ENCODE results near the gene ANKRD53. TPM values are rescaled to one million over a fixed set of nuclear protein-coding genes. Genes with fewer than 3 reads are reported as not detected.

The ANKRD53 gene
- polyA plus RNA-seq, 1 of the 3 experiments (the other 2 are of a cell fraction): 0.58 TPM

GRCh38 chr2:71004857-71005256, 26.4 kb downstream of the ANKRD53 start:
- CTCF ChIA-PET: interaction anchor here (2.1 kb wide), 1 partner anchor 20 kb away, joined by 4 read pairs; no protein-coding TSS in a partner anchor
- no peak overlapping the region for H3K4me3 ChIP-seq (ENCODE audit: low read depth in 2 of 2, low read length in 1 of 2)
- H3K9ac ChIP-seq: no peak overlapping the region
- DNase-seq: no peak
- H3K4me1 ChIP-seq (ENCODE audit: control insufficient read depth in 1 of 2, insufficient read depth in 2 of 2, low read depth in 1 of 2, low read length in 1 of 2): peaks cover 0 to 3% of the 10 kb centered on the region in 2 experiments; a peak in 1 of 4 replicates
- no peaks in the 10 kb centered on the region for H3F3A ChIP-seq (replicated peaks; ENCODE audit: insufficient read depth)
- H3K36me3 ChIP-seq (replicated peaks in 1 of 2; ENCODE audit: control insufficient read depth in 1 of 2, insufficient read depth in 2 of 2, low read length in 1 of 2): no peaks in the 10 kb centered on the region
- WGBS (ENCODE audit: low lambda C conversion rate): 68% methylated on average over 6 of the region's 6 CpGs
- H3K9me3 ChIP-seq: no peaks in the 10 kb centered on the region
- no peaks in the 10 kb centered on the region for H3K9me2 ChIP-seq
- no peaks in the 10 kb centered on the region for H3K79me2 ChIP-seq (ENCODE audit: insufficient read depth)
- H4K20me1 ChIP-seq (ENCODE audit: insufficient read depth): no peaks in the 10 kb centered on the region
- H3K27ac ChIP-seq (ENCODE audit: low read depth in 2 of 2, low read length in 1 of 2): no peak overlapping the region
- H3K27me3 ChIP-seq (ENCODE audit: insufficient read depth): no peaks in the 10 kb centered on the region; the same call in 1 of the 2 replicates
- H3K4me2 ChIP-seq: no peak overlapping the region
- no peak for TF ChIP-seq RXRA (IDR thresholded peaks at IDR 0.05; ENCODE audit: borderline replicate concordance, low read depth)
- TF ChIP-seq, protein P1, sequence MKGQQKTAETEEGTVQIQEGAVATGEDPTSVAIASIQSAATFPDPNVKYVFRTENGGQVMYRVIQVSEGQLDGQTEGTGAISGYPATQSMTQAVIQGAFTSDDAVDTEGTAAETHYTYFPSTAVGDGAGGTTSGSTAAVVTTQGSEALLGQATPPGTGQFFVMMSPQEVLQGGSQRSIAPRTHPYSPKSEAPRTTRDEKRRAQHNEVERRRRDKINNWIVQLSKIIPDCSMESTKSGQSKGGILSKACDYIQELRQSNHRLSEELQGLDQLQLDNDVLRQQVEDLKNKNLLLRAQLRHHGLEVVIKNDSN (IDR thresholded peaks at IDR 0.05; ENCODE audit: borderline replicate concordance, low read depth): no peak
- TF ChIP-seq, protein P2, sequence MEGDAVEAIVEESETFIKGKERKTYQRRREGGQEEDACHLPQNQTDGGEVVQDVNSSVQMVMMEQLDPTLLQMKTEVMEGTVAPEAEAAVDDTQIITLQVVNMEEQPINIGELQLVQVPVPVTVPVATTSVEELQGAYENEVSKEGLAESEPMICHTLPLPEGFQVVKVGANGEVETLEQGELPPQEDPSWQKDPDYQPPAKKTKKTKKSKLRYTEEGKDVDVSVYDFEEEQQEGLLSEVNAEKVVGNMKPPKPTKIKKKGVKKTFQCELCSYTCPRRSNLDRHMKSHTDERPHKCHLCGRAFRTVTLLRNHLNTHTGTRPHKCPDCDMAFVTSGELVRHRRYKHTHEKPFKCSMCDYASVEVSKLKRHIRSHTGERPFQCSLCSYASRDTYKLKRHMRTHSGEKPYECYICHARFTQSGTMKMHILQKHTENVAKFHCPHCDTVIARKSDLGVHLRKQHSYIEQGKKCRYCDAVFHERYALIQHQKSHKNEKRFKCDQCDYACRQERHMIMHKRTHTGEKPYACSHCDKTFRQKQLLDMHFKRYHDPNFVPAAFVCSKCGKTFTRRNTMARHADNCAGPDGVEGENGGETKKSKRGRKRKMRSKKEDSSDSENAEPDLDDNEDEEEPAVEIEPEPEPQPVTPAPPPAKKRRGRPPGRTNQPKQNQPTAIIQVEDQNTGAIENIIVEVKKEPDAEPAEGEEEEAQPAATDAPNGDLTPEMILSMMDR (IDR thresholded peaks at IDR 0.05): no peak
- no peak for TF ChIP-seq EP300 (IDR thresholded peaks at IDR 0.05; ENCODE audit: borderline replicate concordance in 1 of 2, low read depth in 1 of 2, low read length in 1 of 2)
- TF ChIP-seq FOSL2 (IDR thresholded peaks at IDR 0.05; ENCODE audit: borderline replicate concordance, low read depth): no peak
- no peak for TF ChIP-seq JUND (IDR thresholded peaks at IDR 0.05)
- no peak for TF ChIP-seq GABPA (IDR thresholded peaks at IDR 0.05; ENCODE audit: low read depth)
- TF ChIP-seq IRF3 (IDR thresholded peaks at IDR 0.05; ENCODE audit: low read depth, low read length): no peak
- TF ChIP-seq USF2 (IDR thresholded peaks at IDR 0.05; ENCODE audit: borderline replicate concordance, low read depth, low read length): no peak
- no peak overlapping the region for H2AFZ ChIP-seq (ENCODE audit: low read depth)
- POLR2A ChIA-PET: no interaction called here

- ChIA-PET CTCF (interaction anchor here (1.4 to 2.1 kb wide), 3 partner anchors 9 to 144 kb away, joined by 3 to 4 read pairs (median 3); no protein-coding TSS in a partner anchor), POLR2A (no interaction called here)
- H3F3A ChIP-seq (replicated peaks; ENCODE audit: insufficient read depth): no peaks in the 10 kb centered on the region
- no peak overlapping the region for H3K9ac ChIP-seq
- H4K20me1 ChIP-seq (ENCODE audit: insufficient read depth): no peaks in the 10 kb centered on the region
- H3K9me3 ChIP-seq: no peaks in the 10 kb centered on the region
- no peaks in the 10 kb centered on the region for H3K36me3 ChIP-seq (replicated peaks in 1 of 2; ENCODE audit: control insufficient read depth in 1 of 2, insufficient read depth in 2 of 2, low read length in 1 of 2)
- H3K4me3 ChIP-seq (ENCODE audit: low read depth in 2 of 2, low read length in 1 of 2): no peak overlapping the region
- H3K27me3 ChIP-seq (ENCODE audit: insufficient read depth): peaks cover 4% of the 10 kb centered on the region; the same call in 1 of the 2 replicates
- peaks cover 0 to 3% of the 10 kb centered on the region in 2 experiments; a peak in 1 of 4 replicates for H3K4me1 ChIP-seq (ENCODE audit: control insufficient read depth in 1 of 2, insufficient read depth in 2 of 2, low read depth in 1 of 2, low read length in 1 of 2)
- 68% methylated on average over 10 of the region's 10 CpGs for WGBS (ENCODE audit: low lambda C conversion rate)
- no peak overlapping the region for H3K27ac ChIP-seq (ENCODE audit: low read depth in 2 of 2, low read length in 1 of 2)
- no peak overlapping the region for H3K4me2 ChIP-seq
- H3K79me2 ChIP-seq (ENCODE audit: insufficient read depth): no peaks in the 10 kb centered on the region
- DNase-seq: no peak
- H2AFZ ChIP-seq (ENCODE audit: low read depth): no peak overlapping the region
- no peaks in the 10 kb centered on the region for H3K9me2 ChIP-seq
- TF ChIP-seq RFX5 (IDR thresholded peaks at IDR 0.05; ENCODE audit: low read length): no peak
- TF ChIP-seq SIN3A (IDR thresholded peaks at IDR 0.05; ENCODE audit: borderline replicate concordance, low read depth, low read length): no peak
- no peak for TF ChIP-seq RAD21 (IDR thresholded peaks at IDR 0.05; ENCODE audit: low read length)
- TF ChIP-seq, protein P2 (IDR thresholded peaks at IDR 0.05): no peak
- no peak for TF ChIP-seq SMC3 (IDR thresholded peaks at IDR 0.05; ENCODE audit: low read depth, low read length)
- TF ChIP-seq EP300 (IDR thresholded peaks at IDR 0.05; ENCODE audit: borderline replicate concordance in 1 of 2, low read depth in 1 of 2, low read length in 1 of 2): no peak
- no peak for TF ChIP-seq POLR2AphosphoS5 (IDR thresholded peaks at IDR 0.05; ENCODE audit: low read depth, low read length)
- TF ChIP-seq MEF2A (IDR thresholded peaks at IDR 0.05; ENCODE audit: borderline replicate concordance, low read depth): no peak
- TF ChIP-seq RCOR1 (IDR thresholded peaks at IDR 0.05; ENCODE audit: low read length): no peak
- TF ChIP-seq GATA2 (CRISPR knock-in tag; IDR thresholded peaks at IDR 0.05): no peak
- TF ChIP-seq TEAD4 (IDR thresholded peaks at IDR 0.05; ENCODE audit: borderline replicate concordance, insufficient read depth): no peak
- TF ChIP-seq GABPA (IDR thresholded peaks at IDR 0.05; ENCODE audit: low read depth): no peak
Measured at GRCh38 chr2:71005271-71006202, 27.1 kb downstream of the ANKRD53 start.
